ENCODE results near the gene EPHB3. TPM values are rescaled to one million over a fixed set of nuclear protein-coding genes. Genes with fewer than 3 reads are reported as not detected.
"Not testable (repeated sequence)": the region's sequence is repeated elsewhere in the genome, so short reads cannot be mapped to it uniquely, and the experiment has no call there.

The EPHB3 gene
- total and polyA plus RNA-seq, 8 donors = 8.1 to 32.9 (median 26.8) TPM

- Histone ChIP-seq H3K4me3 (no peak overlapping the region), H3K4me1 (peaks cover 13 to 36% of the 10 kb centered on the region in 2 donors), H3K27ac (peak overlapping the region in 1 of 2 donors; percentile 48), H3K27me3 (no peaks in the 10 kb centered on the region), H3K9me3 (no peaks in the 10 kb centered on the region), H3K36me3 (no peaks in the 10 kb centered on the region)
- DNase-seq (no peak), ATAC-seq (peak; percentile 45)
- intact Hi-C loops (cut with DNase I) = no loop called here
- TF ChIP-seq CTCF (IDR thresholded peaks at IDR 0.05) = no peak
Measured at GRCh38 chr3:184618811-184619210, 57.2 kb downstream of the EPHB3 start.

- Histone ChIP-seq H3K4me1 (peaks cover 13 to 36% of the 10 kb centered on the region in 2 donors), H3K27me3 (no peaks in the 10 kb centered on the region), H3K9me3 (no peaks in the 10 kb centered on the region), H3K36me3 (no peaks in the 10 kb centered on the region), H3K4me3 (no peak overlapping the region), H3K27ac (peak overlapping the region in 1 of 2 donors; percentile 48)
- peak; percentile 63 for ATAC-seq
- intact Hi-C loops (cut with DNase I) = no loop called here
- TF ChIP-seq CTCF (IDR thresholded peaks at IDR 0.05) = no peak
- peak in 1 of 4 donors; percentile 52 for DNase-seq
Measured at GRCh38 chr3:184619369-184619768, 57.8 kb downstream of the EPHB3 start.

GRCh38 chr3:184619787-184620430, 58.3 kb downstream of the EPHB3 start:
- no peak for DNase-seq

GRCh38 chr3:184620475-184621119, 59.0 kb downstream of the EPHB3 start:
- ATAC-seq = peak; percentile 34
- H3K4me1 ChIP-seq = peaks cover 13 to 36% of the 10 kb centered on the region in 2 donors
- intact Hi-C loops (cut with DNase I) = no loop called here

More at GRCh38 chr3:184619787-184620430, 58.3 kb downstream of the EPHB3 start:
- peak overlapping the region in 1 of 2 donors; percentile 48 for H3K27ac ChIP-seq
- TF ChIP-seq CTCF (IDR thresholded peaks at IDR 0.05) = no peak
- H3K36me3 ChIP-seq = no peaks in the 10 kb centered on the region
- peaks cover 13 to 36% of the 10 kb centered on the region in 2 donors for H3K4me1 ChIP-seq
- H3K27me3 ChIP-seq = no peaks in the 10 kb centered on the region
- no peak for ATAC-seq
- intact Hi-C loops (cut with DNase I) = no loop called here
- H3K4me3 ChIP-seq = no peak overlapping the region
- no peaks in the 10 kb centered on the region for H3K9me3 ChIP-seq

GRCh38 chr3:184622156-184622555, 60.6 kb downstream of the EPHB3 start:
- H3K27me3 ChIP-seq; H3K9me3 ChIP-seq; intact Hi-C loops (cut with DNase I); H3K4me3 ChIP-seq; H3K27ac ChIP-seq; ATAC-seq; H3K36me3 ChIP-seq; DNase-seq: not testable (repeated sequence)
- H3K4me1 ChIP-seq = peaks cover 13 to 36% of the 10 kb centered on the region in 2 donors

More at GRCh38 chr3:184620475-184621119, 59.0 kb downstream of the EPHB3 start:
- no peaks in the 10 kb centered on the region for H3K36me3 ChIP-seq
- no peaks in the 10 kb centered on the region for H3K27me3 ChIP-seq
- H3K4me3 ChIP-seq = no peak overlapping the region
- H3K27ac ChIP-seq = no peak overlapping the region
- TF ChIP-seq CTCF (IDR thresholded peaks at IDR 0.05) = no peak
- no peaks in the 10 kb centered on the region for H3K9me3 ChIP-seq
- no peak for DNase-seq
